ENCODE measurements around the gene ZNF628.

Gene ZNF628

GRCh38 chr19:55451163-55451964 is 25.1 kb upstream of the ZNF628 start:
- no peak for DNase-seq

GRCh38 chr19:55451965-55452748 is 24.3 kb upstream of the ZNF628 start:
- DNase-seq: no peak

- peak; percentile 70 for DNase-seq
These were observed 23.6 kb upstream of the ZNF628 start for GRCh38 chr19:55452749-55453346.

- DNase-seq: no peak
These were observed 22.7 kb upstream of the ZNF628 start for GRCh38 chr19:55453511-55454260.

GRCh38 chr19:55454787-55455243 is 21.6 kb upstream of the ZNF628 start:
- no peak for DNase-seq

- DNase-seq: no peak
These were observed 20.7 kb upstream of the ZNF628 start for GRCh38 chr19:55455576-55456235.

- no peak for DNase-seq
These were observed 20.1 kb upstream of the ZNF628 start for GRCh38 chr19:55456347-55456746.

GRCh38 chr19:55457683-55458457 is 18.5 kb upstream of the ZNF628 start:
- DNase-seq: no peak

GRCh38 chr19:55459551-55459949 is 16.9 kb upstream of the ZNF628 start:
- DNase-seq: no peak

GRCh38 chr19:55459950-55460657 is 16.3 kb upstream of the ZNF628 start:
- DNase-seq: no peak

- DNase-seq: peak; percentile 81
These were observed 15.7 kb upstream of the ZNF628 start for GRCh38 chr19:55460670-55461258.

- peak; percentile 100 for DNase-seq
These were observed 15.0 kb upstream of the ZNF628 start, which contains the start of gene ISOC2 for GRCh38 chr19:55461259-55461973. TSS of gene ISOC2 (minus strand) at chr19:55461642. CDS start at chr19:55456486, 5,156 bp downstream.

GRCh38 chr19:55461974-55462626 is 14.3 kb upstream of the ZNF628 start:
- peak; percentile 23 for DNase-seq

GRCh38 chr19:55462722-55463121 is 13.7 kb upstream of the ZNF628 start:
- DNase-seq: no peak

- DNase-seq: no peak
These were observed 12.8 kb upstream of the ZNF628 start for GRCh38 chr19:55463583-55464031.

GRCh38 chr19:55464039-55464661 is 12.3 kb upstream of the ZNF628 start:
- DNase-seq: no peak

GRCh38 chr19:55464662-55465054 is 11.8 kb upstream of the ZNF628 start, which contains the start of gene C19orf85:
TSS of gene C19orf85 (minus strand) at chr19:55464751. CDS start at chr19:55464554, 197 bp downstream.
- no peak for DNase-seq
